Tibial nerve (tissue), 4 donors: ENCODE results near the gene SYNPO2. TPM values are rescaled to one million over a fixed set of nuclear protein-coding genes. Genes with fewer than 3 reads are reported as not detected.
"Not testable (repeated sequence)": the region's sequence is repeated elsewhere in the genome, so short reads cannot be mapped to it uniquely, and the experiment has no call there.

ENCODE experiments used
- DNase-seq, 2 donors: peaks; one replicate each; pipeline ENCODE4 v3.0.0-alpha.2; 2019; ENCODE audit warnings: low spot score in 2 of 2
- H3K27ac ChIP-seq, 4 donors: fragments of 200-600 bp; sonication (generic) in 3 of 4; one replicate each; pipeline ENCODE4 v1.5.1; 2017 to 2019; ENCODE audit warnings: mild to moderate bottlenecking in 1 of 4
- H3K27me3 ChIP-seq, 2 donors: fragments of 200-600 bp; sonication (generic) in 1 of 2; one replicate each; pipeline versions ENCODE4 v1.5.1 to v1.6.0; 2017 to 2019
- H3K36me3 ChIP-seq, 3 donors: fragments of 200-600 bp; sonication (generic); one replicate each; pipeline ENCODE4 v1.5.1; 2018 to 2019
- H3K4me1 ChIP-seq, 4 donors: fragments of 200-600 bp; sonication (generic) in 3 of 4; one replicate each; pipeline ENCODE4 v1.5.1; 2017 to 2019
- H3K4me3 ChIP-seq, 4 donors: fragments of 200-600 bp; sonication (generic) in 3 of 4; one replicate each; pipeline ENCODE4 v1.5.1; 2017 to 2019; ENCODE audit warnings: mild to moderate bottlenecking in 1 of 4, moderate library complexity in 1 of 4
- H3K9me3 ChIP-seq, 4 donors: fragments of 200-600 bp; sonication (generic) in 3 of 4; one replicate each; pipeline ENCODE4 v1.5.1; 2017 to 2019
- CTCF ChIP-seq, 5 experiments: fragments of 200-600 bp in 3 of 5; fragments of 450-650 bp in 2 of 5; sonication (generic) in 3 of 5; IDR thresholded peaks; one replicate each; pipeline ENCODE4 v1.5.1; 2016 to 2019; ENCODE audit warnings: antibody characterized with exemption in 5 of 5, mild to moderate bottlenecking in 3 of 5, moderate library complexity in 2 of 5
- EP300 ChIP-seq, 2 donors: sonication (generic); formaldehyde crosslinking; IDR thresholded peaks; one replicate each; pipeline ENCODE4 v1.6.1; 2017; ENCODE audit warnings: antibody characterized with exemption in 2 of 2, mild to moderate bottlenecking in 1 of 2
- POLR2A ChIP-seq, 2 donors: fragments of 450-650 bp; IDR thresholded peaks; one replicate each; pipeline ENCODE4 v1.6.1; 2017; ENCODE audit warnings: antibody characterized with exemption in 2 of 2, mild to moderate bottlenecking in 2 of 2, moderate library complexity in 2 of 2
- WGBS, 2 donors: methylation state at CpG; one replicate each; pipeline ENCODE4 v1.1.5; 2018; 5-methylcytosine and 5-hydroxymethylcytosine counted together
- total RNA-seq, 4 donors: library from RNA; depleted of rRNA; stranded (reverse); fragments of >200 nt; gene quantifications; one replicate each; pipeline ENCODE4 v1.1.0, GENCODE V29; 2016

Gene SYNPO2
- total RNA-seq, 4 donors from 2014 or later = 118 to 177 (median 138) TPM

- peaks cover 0 to 5% (median 0%) of the 10 kb centered on the region in 4 donors for H3K4me1 ChIP-seq
- H3K27me3 ChIP-seq = no peaks in the 10 kb centered on the region
- DNase-seq = no peak
- TF ChIP-seq POLR2A (IDR thresholded peaks at IDR 0.05) = no peak
- TF ChIP-seq EP300 (IDR thresholded peaks at IDR 0.05) = no peak
- TF ChIP-seq CTCF (IDR thresholded peaks at IDR 0.05) = no peak
- peak overlapping the region in 1 of 4 donors; percentile 29 for H3K27ac ChIP-seq
- 31 to 44% methylated on average over 2 of the region's 2 CpGs for WGBS, 2 donors
- H3K9me3 ChIP-seq = no peaks in the 10 kb centered on the region
- no peak overlapping the region for H3K4me3 ChIP-seq
- H3K36me3 ChIP-seq = no peaks in the 10 kb centered on the region
These were observed 128.0 kb downstream of the SYNPO2 start for GRCh38 chr4:119016636-119017035.

GRCh38 chr4:119017636-119018035 is 129.0 kb downstream of the SYNPO2 start:
- H3K27ac ChIP-seq = no peak overlapping the region
- peaks cover 0 to 5% (median 0%) of the 10 kb centered on the region in 4 donors for H3K4me1 ChIP-seq
- H3K27me3 ChIP-seq = no peaks in the 10 kb centered on the region
- no peak overlapping the region for H3K4me3 ChIP-seq
- DNase-seq = no peak
- TF ChIP-seq CTCF (IDR thresholded peaks at IDR 0.05) (no peak), POLR2A (IDR thresholded peaks at IDR 0.05) (no peak), EP300 (IDR thresholded peaks at IDR 0.05) (no peak)
- H3K9me3 ChIP-seq = no peaks in the 10 kb centered on the region
- H3K36me3 ChIP-seq = no peaks in the 10 kb centered on the region
- WGBS, 2 donors = 94 to 95% methylated on average over 2 of the region's 2 CpGs

GRCh38 chr4:119020158-119020557 is 131.5 kb downstream of the SYNPO2 start:
- H3K36me3 ChIP-seq = no peaks in the 10 kb centered on the region
- TF ChIP-seq CTCF (IDR thresholded peaks at IDR 0.05) = no peak
- no peak for TF ChIP-seq EP300 (IDR thresholded peaks at IDR 0.05)
- no peak for TF ChIP-seq POLR2A (IDR thresholded peaks at IDR 0.05)
- H3K9me3 ChIP-seq = no peaks in the 10 kb centered on the region
- DNase-seq = no peak
- H3K27ac ChIP-seq = no peak overlapping the region
- no peaks in the 10 kb centered on the region for H3K27me3 ChIP-seq
- H3K4me1 ChIP-seq = peaks cover 0 to 14% (median 0%) of the 10 kb centered on the region in 4 donors
- no peak overlapping the region for H3K4me3 ChIP-seq
- 33 to 59% methylated on average over 1 of the region's 1 CpG for WGBS, 2 donors

- H3K36me3 ChIP-seq, DNase-seq, H3K27ac ChIP-seq, H3K4me3 ChIP-seq, H3K9me3 ChIP-seq, H3K27me3 ChIP-seq: not testable (repeated sequence)
- 92 to 93% methylated on average over 4 of the region's 4 CpGs for WGBS, 2 donors
- H3K4me1 ChIP-seq = peaks cover 0 to 32% (median 0%) of the 10 kb centered on the region in 4 donors
These were observed 133.9 kb downstream of the SYNPO2 start for GRCh38 chr4:119022520-119022919.

- Histone ChIP-seq H3K9me3 (no peaks in the 10 kb centered on the region), H3K36me3 (no peaks in the 10 kb centered on the region), H3K27ac (peak overlapping the region in 3 of 4 donors; percentile 8 to 82 (median 24)), H3K4me1 (peaks cover 0 to 33% (median 0%) of the 10 kb centered on the region in 4 donors), H3K27me3 (no peaks in the 10 kb centered on the region), H3K4me3 (no peak overlapping the region)
- no peak for DNase-seq
- WGBS, 2 donors = 72 to 84% methylated on average over 4 of the region's 4 CpGs
- no peak for TF ChIP-seq POLR2A (IDR thresholded peaks at IDR 0.05)
- TF ChIP-seq CTCF (IDR thresholded peaks at IDR 0.05) = no peak
- TF ChIP-seq EP300 (IDR thresholded peaks at IDR 0.05) = no peak
These were observed 135.4 kb downstream of the SYNPO2 start for GRCh38 chr4:119024102-119024501.

GRCh38 chr4:119025420-119025819 is 136.8 kb downstream of the SYNPO2 start:
- peak; percentile 36 to 52 for DNase-seq
- 47 to 52% methylated on average over 4 of the region's 4 CpGs for WGBS, 2 donors

More at GRCh38 chr4:119025420-119025819, 136.8 kb downstream of the SYNPO2 start:
- Histone ChIP-seq H3K4me3 (peak overlapping the region in 1 of 4 donors; percentile 50), H3K4me1 (peaks cover 0 to 33% (median 0%) of the 10 kb centered on the region in 4 donors), H3K27me3 (no peaks in the 10 kb centered on the region), H3K36me3 (peaks cover 0 to 8% (median 0%) of the 10 kb centered on the region in 3 donors), H3K27ac (peak overlapping the region; percentile 74 to 88 (median 85)), H3K9me3 (no peaks in the 10 kb centered on the region)
- no peak for TF ChIP-seq CTCF (IDR thresholded peaks at IDR 0.05)
- TF ChIP-seq EP300 (IDR thresholded peaks at IDR 0.05) = peak in 1 of 2 donors; percentile 4
